GM19468 (cell line): ENCODE results near the gene SLC36A4.
"Not testable (repeated sequence)": the region's sequence is repeated elsewhere in the genome, so short reads cannot be mapped to it uniquely, and the experiment has no call there.

ENCODE experiments used
- ATAC-seq: cut with Tn5 transposase; IDR thresholded peaks from one replicate; pipeline ENCODE4 v1.9.1; 2021; ENCODE audit warnings: mild to moderate bottlenecking, moderate library complexity, moderate number of reproducible peaks; ENCODE audit not compliant: unreplicated experiment; ENCODE audit errors: extremely low read depth

The SLC36A4 gene

DNA sequence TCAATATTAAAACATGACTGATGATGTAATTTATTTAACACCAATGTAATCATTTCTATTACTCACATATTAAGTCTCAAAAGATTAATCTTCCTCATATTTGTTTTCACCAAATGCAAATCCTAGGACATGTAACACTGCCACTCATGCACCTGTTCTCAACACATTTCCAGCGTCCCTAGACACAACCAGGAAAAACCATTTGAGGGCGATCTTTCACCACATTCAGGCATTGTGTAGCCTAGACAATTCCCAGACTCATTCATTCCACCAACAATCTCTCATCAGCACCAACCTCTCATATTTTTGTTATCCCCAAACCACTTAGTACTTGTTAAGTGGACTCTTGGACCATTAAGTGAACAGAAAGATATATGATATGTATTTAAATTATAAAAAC lies 66.1 kb downstream of the SLC36A4 start:
- ATAC-seq: no peak

DNA sequence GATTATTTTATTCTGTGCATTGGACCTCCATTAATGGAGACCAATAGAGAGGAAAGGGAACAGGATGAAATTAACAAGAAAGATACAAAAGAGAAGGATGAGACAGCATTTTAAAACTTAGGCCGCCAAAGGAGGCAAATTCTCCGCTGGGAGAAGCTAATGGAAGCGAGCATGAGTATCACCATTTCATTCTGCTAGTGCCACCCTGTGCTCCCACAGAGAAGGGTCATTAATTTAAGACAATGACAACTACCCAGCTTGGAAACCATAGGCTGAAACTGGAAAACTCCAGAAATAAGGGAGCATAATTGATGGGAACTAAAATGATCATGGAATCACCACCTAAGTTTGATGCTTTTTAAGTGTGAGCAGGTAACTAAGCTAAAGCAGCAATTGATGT lies 69.2 kb downstream of the SLC36A4 start:
- no peak for ATAC-seq

DNA sequence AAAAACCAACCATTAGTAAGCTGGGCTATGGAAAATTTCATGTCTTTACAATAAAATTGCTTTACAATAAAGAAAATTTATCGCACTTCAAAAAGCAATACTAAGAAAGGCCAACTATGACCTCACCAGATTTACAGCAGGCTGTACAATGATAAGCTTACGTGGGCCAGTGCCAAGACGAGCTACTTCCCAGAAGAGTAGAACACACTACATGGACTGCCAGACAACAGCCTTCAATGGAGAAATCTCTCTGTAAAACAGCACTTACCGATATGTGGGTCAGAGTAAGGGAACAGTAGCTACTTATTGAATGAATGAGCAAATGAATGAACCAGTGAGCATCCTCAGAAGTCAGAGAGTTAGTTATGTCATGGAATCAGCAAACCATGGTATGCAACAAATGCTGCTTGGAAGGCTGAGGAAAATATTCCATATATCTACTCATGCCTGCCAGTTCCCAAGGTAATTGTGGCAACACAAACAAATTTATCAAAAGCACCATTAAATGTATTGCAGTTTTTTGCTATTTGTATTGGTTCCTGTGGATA lies 74.4 kb downstream of the SLC36A4 start:
- ATAC-seq: no peak

DNA sequence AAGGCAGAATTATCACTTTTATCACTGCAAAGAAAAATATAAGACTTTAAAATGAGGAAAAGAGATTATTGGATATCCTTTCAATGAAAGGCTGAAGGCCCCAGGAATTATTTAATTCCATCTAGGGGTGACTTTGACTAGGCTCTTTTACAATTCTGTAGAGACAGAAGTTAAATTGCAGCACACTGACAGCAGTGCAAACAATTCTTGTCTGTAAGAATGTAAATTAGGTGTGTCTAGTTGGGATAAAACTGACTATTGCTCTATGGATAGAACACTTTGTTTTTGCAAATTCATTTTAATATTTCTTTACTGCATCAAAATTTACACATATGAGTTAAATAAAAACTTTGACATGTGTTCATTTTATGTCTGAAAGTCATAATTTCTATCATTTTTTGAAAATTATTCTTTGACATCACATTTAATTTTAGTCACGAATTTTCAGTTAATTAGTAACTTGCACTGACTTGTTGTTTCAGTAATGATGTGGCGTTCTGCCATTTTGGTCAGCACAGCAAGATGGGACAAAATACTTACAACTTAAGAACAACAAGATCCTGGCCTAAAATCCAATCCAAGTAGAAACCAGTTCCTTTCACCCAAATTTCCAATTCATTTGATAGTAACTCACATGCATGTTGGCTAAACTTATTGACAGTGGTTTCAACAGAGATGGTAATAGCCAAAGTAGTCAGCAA lies 75.1 kb downstream of the SLC36A4 start:
- ATAC-seq: no peak

DNA sequence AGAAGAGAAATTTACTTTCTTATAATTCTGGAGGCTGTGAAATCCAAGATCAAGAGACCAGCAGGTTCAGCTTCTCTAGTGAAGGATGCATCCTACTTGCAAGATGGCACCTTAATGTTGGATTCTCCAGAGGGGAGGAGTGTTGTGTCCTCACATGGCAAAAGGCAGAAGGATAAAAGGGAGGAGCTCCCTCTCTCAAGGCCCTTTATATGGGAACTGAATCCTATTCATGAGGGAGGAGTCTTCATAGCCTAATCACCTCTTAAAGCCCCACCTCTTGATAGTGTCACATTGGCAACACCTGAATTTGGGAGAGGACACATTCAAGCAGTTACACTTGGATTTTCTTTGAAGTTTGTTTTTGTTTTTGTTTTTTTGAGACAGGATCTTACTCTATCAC lies 79.5 kb downstream of the SLC36A4 start:
- no peak for ATAC-seq

DNA sequence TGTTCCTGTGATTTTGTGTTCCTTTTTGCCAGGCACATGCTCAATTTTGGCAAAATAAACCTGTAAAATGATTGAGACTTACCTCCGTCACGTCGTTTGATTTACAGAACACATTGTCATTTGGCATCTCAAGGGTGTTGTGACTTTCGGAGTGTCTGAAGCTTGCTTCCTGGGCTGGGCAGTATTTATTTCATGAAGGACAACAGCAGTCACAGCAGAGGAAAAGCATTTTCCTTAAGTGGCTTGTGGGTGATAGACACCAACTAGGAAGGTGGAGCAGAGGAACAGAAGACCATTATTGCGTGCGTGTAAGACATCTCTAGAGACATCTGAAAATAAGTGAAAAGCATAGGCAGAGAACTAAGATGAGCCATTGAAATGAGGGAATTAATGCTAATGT lies 80.2 kb downstream of the SLC36A4 start:
- no peak for ATAC-seq

DNA sequence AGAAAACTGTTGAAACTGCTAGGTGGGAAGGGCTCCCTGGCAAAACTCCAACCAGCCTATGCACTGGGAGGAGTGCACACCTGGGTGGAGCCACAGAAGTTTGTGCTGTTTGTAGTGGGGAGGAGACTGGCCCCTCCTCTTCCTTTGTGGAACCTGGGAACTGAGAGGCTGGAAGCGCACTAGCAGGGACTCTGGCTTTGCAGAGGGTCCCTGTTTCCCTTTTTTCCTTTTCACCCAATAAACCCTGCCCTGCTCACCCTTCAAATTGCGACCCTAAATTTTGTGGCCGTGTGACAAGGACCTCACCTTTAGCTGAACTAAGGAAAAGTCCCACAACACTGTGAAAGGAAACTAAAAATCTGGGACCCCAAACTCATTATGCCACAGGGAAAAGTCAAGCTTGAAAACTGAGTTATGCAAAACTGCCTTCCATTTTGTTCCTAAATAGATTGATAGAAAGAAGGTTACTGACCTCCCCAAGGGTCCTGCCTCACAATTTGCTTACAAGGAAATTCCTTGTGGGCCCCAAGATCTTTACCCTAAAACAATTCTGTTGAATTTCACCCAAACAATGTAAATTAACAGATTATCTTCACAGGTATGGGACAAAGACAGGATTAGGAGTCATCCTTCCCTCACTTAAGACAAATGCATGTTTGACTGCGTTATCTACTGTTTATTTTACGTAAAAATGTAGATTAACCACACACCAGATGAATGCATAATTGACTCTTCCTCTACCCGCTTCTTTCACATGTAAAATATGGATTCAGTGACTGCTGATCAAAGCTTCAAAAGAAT lies 81.0 kb downstream of the SLC36A4 start:
- ATAC-seq: no peak

DNA sequence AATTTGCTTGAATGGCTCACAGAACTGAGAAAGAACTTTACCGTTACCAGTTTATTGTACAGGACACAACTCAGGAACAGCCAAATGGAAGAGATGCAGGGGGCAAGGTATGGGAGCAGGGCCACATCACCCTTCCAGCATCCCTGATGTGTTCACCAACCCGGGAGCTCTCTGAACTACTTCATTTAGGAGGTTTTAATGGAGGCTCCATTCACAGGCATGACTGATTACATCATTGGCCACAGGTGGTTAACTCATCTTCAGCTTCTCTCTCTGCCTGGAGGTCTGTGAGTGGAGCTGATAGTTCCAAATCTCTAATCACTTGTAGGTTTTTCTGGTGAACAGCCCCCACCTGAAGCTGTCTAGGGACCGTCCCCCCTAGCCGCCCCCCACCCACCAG lies 83.5 kb downstream of the SLC36A4 start:
- ATAC-seq: no peak

DNA sequence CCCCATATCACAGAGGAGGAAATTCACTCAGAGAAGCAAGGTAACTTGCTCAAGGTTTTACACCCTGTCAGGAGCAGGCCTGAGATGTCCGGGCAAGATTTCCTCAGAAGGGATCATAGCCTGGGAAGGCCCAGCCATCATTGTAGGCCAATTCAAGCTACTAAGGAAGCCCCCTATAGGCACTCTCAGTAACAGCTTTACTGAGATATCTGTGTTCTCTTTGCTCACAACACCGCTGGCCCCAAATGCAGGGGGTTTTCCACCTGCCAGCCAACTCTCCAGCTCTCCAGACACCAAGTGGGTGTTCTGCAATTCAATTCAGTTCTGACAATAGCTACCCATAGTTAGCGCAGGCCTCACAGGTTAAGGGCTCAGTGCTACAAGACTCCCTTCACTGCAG lies 84.0 kb downstream of the SLC36A4 start:
- ATAC-seq: no peak

DNA sequence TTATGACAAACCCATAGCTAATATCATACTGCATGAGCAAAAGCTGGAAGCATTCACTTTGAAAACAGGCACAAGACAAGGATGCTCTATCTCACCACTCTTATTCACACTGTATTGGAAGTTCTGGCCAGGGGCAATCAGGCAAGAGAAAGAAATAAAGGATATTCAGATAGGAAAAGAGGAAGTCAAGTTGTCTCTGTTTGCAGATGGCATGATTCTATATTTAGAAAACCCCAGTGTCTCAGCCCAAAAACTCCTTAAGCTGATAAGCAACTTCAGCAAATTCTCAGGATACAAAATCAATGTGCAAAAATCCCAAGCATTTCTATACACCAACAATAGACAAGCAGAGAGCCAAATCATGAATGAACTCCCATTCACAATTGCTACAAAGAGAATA lies 86.6 kb downstream of the SLC36A4 start:
- ATAC-seq: not testable (repeated sequence)

DNA sequence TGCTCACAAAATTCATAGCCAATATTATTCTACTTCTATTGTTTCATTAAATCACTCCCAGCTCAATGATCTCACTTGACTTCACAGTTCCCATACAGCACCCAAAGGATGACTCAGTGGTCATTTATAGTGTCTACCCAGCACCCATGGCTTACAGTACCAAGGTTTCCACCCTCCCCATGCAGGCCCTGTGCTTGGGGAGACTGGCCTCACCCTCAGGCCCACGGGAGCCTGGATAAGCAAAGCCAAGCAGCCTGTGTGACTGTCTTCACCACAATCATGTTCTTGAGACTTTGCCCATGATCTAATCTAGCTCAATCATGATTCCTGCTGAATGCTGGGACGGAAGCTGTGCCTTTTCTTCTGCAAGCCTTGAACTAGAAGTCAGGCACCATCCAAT lies 97.6 kb downstream of the SLC36A4 start:
- ATAC-seq: no peak

DNA sequence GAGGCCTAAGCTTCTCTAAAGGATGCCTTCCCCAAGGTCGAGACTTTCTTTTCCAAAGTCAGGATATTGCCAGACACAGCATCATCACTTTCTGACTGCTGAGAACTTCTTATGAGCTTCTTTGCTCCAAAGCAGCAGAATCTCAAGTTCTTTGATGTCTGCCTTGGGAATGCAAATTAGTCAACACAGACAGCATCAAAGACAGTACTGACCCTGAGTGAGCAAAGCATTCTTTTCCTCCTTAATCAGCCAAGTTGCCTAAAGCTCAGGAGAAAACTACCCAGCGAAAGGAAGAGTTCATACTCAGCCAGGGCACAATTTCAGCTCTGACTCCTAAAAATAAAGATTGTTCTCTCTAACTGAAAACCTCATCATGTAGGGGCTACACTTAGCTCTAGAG lies 98.0 kb downstream of the SLC36A4 start:
- no peak for ATAC-seq
